GDM1 (cell line): ENCODE data around the gene HS3ST5.
"Not testable (repeated sequence)": the region's sequence is repeated elsewhere in the genome, so short reads cannot be mapped to it uniquely, and the experiment has no call there.

Experiments
- DNase-seq: peaks from one replicate; lab custom pipeline; 2025; lab: John Stamatoyannopoulos, UW

HS3ST5 gene

DNA sequence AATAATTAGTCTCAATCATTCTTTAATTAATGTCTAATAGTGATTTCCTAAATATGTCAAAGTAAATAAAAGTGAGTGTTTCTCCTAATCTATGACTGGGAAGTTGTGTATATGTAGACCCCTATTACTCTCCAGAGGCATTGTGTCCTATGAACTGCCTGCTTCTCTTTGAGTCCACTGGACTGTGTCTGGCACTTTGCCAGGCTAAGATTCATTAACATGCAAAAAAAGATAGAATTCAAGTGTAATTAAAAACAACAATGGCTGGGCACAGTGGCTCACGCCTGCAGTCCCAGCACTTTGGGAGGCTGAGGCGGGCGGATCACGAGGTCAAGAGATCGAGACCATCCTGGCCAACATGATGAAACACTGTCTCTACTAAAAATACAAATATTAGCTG lies 298.3 kb downstream of the HS3ST5 start:
- DNase-seq = not testable (repeated sequence)

GRCh38 chr6:114042267-114043016 lies 300.4 kb downstream of the HS3ST5 start:
- no peak for DNase-seq

DNA sequence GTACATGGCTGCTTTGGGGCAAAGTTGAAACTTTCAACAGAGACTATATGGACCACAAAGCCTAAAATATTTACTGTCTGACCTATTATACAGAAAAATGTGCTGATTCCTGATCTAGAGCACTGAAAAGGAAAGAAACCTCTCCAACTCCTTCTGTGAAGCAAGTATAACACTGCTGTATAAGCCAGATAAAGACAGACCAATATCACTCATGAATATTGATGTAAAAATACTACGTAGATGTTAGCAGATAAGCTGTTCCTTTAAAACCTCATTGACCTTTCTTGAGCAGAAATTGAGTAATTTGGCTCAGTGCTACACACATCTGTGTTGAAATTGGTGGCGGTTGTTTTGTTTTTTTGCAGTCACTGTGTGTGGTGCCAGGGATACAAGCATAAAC lies 302.0 kb downstream of the HS3ST5 start:
- no peak for DNase-seq

- DNase-seq = no peak
Measured at GRCh38 chr6:114039841-114040240, 303.0 kb downstream of the HS3ST5 start.

- DNase-seq = no peak
Measured at GRCh38 chr6:114033606-114034005, 309.2 kb downstream of the HS3ST5 start.

DNA sequence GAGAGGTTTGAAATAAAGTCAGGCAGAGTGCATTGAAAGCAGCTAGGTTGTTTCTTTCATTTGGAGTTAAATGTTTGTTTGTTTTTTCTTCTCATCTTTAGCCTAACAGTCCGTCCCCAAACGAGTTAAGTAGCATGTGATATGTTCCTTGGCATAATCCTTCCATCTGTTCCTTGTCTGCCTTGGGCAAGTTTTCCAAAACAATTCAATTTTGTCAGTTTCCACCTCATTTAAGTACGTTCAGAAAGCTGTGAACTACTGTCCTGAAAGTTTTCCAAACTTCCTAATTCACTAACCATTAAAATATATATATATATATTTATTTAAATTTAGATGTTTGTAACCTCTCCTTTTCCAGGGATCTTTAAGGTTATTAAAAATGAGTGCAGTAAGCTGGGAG lies 310.1 kb downstream of the HS3ST5 start:
- DNase-seq = no peak

GRCh38 chr6:114030767-114031166 lies 312.1 kb downstream of the HS3ST5 start:
- DNase-seq = no peak

DNA sequence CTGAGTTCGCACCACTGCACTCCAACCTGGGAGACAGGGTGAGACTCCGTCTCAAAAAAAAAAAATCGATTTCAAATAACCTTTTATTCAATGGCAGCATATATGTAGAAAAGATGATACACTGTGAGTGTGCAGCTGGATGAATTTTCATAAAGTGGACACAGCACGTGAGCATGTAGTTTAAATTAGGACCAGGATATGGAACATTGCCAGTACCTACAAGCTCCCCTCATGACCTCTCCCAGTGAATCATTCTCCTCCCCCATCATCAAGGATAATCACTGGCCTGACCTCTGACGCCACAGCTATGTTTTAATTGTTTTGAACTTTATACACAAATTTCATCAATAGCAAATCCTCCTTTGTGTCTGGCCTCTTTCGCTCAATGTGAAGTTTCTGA lies 318.1 kb downstream of the HS3ST5 start:
- DNase-seq = no peak

- DNase-seq = no peak
Measured at GRCh38 chr6:114020196-114020595, 322.6 kb downstream of the HS3ST5 start.

GRCh38 chr6:114017146-114017545 lies 325.7 kb downstream of the HS3ST5 start:
- DNase-seq = not testable (repeated sequence)

- DNase-seq = not testable (repeated sequence)
Measured at GRCh38 chr6:114014106-114014505, 328.7 kb downstream of the HS3ST5 start.

DNA sequence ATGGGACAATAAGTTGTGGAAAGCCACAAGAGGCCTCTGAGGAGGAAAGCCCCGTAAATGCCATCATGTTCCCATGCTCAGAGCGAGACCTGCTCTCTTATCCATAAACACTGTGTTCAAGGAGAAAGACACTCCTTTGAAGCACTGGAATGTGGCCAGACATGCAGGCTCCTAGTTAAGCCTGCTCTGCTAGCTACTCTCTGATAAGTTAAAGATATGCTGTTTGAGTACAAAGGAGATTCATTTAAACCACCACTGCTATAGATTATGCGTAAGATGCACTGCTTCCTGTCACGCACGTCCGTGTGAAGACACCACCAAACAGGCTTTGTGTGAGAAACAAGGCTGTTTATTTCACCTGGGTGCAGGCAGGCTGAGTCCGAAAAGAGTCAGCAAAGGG lies 331.3 kb downstream of the HS3ST5 start:
- DNase-seq = not testable (repeated sequence)

DNA sequence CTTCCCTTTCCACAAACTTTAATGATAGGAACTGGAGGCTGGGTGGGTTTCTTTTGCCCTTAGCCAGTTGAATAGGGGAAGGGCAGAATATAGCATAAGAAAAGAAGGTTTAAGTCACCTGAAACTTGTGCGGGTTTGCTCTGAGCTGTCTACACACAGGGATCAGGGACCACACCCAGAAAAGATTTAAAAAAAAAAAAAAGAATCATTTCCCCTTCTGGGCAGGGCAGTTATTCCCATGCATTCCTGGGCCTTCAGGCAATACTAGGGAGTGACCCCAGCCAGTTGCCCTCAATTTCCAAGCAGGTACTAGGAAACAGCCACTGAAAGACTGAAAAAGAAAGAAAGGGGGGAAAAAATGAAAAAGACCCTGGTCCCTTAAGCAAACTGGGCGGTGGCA lies 332.3 kb downstream of the HS3ST5 start:
- no peak for DNase-seq

DNA sequence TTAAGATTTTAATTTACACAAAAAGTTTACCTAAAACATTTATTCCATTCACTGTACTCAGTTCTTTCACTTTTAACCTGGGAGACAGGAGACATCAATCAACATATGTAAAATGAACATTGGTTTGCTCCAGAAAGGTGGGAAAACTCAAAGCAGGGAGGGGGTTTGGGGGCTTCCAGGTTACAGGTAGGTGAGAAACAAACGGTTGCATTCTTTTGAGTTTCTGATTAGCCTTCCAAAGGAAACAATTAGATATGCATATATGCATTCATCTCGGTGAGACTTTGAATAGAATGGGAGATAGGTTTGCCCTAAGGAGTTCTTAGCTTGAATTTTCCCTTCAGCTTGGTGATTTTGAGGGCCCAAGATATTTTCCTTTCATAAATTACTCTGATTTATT lies 333.6 kb downstream of the HS3ST5 start:
- no peak for DNase-seq

GRCh38 chr6:114008331-114008730 lies 334.5 kb downstream of the HS3ST5 start:
- no peak for DNase-seq

GRCh38 chr6:114007516-114007915 lies 335.3 kb downstream of the HS3ST5 start:
- no peak for DNase-seq
